Body of pancreas (tissue), 4 donors: Measurements from ENCODE around the gene SYT9.

Experiments used
- CTCF ChIP-seq, 7 experiments: fragments of 450-650 bp in 4 of 7; fragments of 200-600 bp in 3 of 7; sonication (generic) in 3 of 7; IDR thresholded peaks; one replicate each; pipeline ENCODE4 v1.5.1; 2016 to 2019; ENCODE audit warnings: antibody characterized with exemption in 7 of 7
- POLR2A ChIP-seq, 3 donors: fragments of 450-650 bp; IDR thresholded peaks; one replicate each; pipeline ENCODE4 v1.6.1; 2016; ENCODE audit warnings: antibody characterized with exemption in 3 of 3, mild to moderate bottlenecking in 2 of 3

GRCh38 chr11:7484645-7485044, 232.9 kb downstream of the SYT9 start:
- TF ChIP-seq CTCF (IDR thresholded peaks at IDR 0.05): no peak
- no peak for TF ChIP-seq POLR2A (IDR thresholded peaks at IDR 0.05)
